ENCODE data around the gene MOB4. TPM values are rescaled to one million over a fixed set of nuclear protein-coding genes. Genes with fewer than 3 reads are reported as not detected.
A peak's percentile ranks its signal among the peaks of the same experiment; 100 is the strongest.

Gene MOB4
- total RNA-seq, 4 donors from 2014 or later = 32.0 to 53.9 (median 36.8) TPM

- Histone ChIP-seq H3K27me3 (no peaks in the 10 kb centered on the region), H3K9me3 (no peaks in the 10 kb centered on the region), H3K27ac (no peak overlapping the region), H3K4me3 (no peak overlapping the region), H3K4me1 (peaks cover 0 to 38% (median 0%) of the 10 kb centered on the region in 3 donors), H3K36me3 (no peaks in the 10 kb centered on the region)
- 80 to 88% methylated on average over 3 to 5 of the region's 5 CpGs for WGBS, 2 donors (ENCODE audit: low coverage in 1 of 2)
- no peak for ATAC-seq
- no peak for TF ChIP-seq EP300 (IDR thresholded peaks at IDR 0.05)
- no peak for TF ChIP-seq POLR2A (IDR thresholded peaks at IDR 0.05)
- no peak for TF ChIP-seq CTCF (IDR thresholded peaks at IDR 0.05)
- no peak for TF ChIP-seq POLR2AphosphoS5 (IDR thresholded peaks at IDR 0.05)
Observed at GRCh38 chr2:197513915-197514314, 2.0 kb upstream of the MOB4 start.

- peak overlapping the region; percentile 82 to 97 (median 92) for H3K27ac ChIP-seq
- TF ChIP-seq CTCF (IDR thresholded peaks at IDR 0.05) (no peak), POLR2A (IDR thresholded peaks at IDR 0.05) (no peak), POLR2AphosphoS5 (IDR thresholded peaks at IDR 0.05) (no peak), EP300 (IDR thresholded peaks at IDR 0.05) (no peak)
- H3K36me3 ChIP-seq = no peaks in the 10 kb centered on the region
- no peak for ATAC-seq
- H3K27me3 ChIP-seq = no peaks in the 10 kb centered on the region
- WGBS, 2 donors (ENCODE audit: low coverage in 1 of 2) = 54 to 63% methylated on average over 3 of the region's 3 CpGs
- no peaks in the 10 kb centered on the region for H3K9me3 ChIP-seq
- H3K4me1 ChIP-seq = peaks cover 0 to 45% (median 0%) of the 10 kb centered on the region in 3 donors
- peak overlapping the region; percentile 58 to 82 for H3K4me3 ChIP-seq
Observed at GRCh38 chr2:197514754-197515153, 1.1 kb upstream of the MOB4 start.

GRCh38 chr2:197515315-197515738 lies 539 bp upstream of the MOB4 start:
- ATAC-seq = no peak
- Histone ChIP-seq H3K9me3 (no peaks in the 10 kb centered on the region), H3K4me3 (peak overlapping the region; percentile 58 to 82), H3K27ac (peak overlapping the region; percentile 82 to 97 (median 92)), H3K4me1 (peaks cover 0 to 50% (median 0%) of the 10 kb centered on the region in 3 donors), H3K27me3 (no peaks in the 10 kb centered on the region), H3K36me3 (no peaks in the 10 kb centered on the region)
- WGBS, 2 donors (ENCODE audit: low coverage in 1 of 2) = 0 to 1% methylated on average over 11 to 16 of the region's 16 CpGs
- TF ChIP-seq CTCF (IDR thresholded peaks at IDR 0.05) (no peak), POLR2AphosphoS5 (IDR thresholded peaks at IDR 0.05) (no peak), POLR2A (IDR thresholded peaks at IDR 0.05) (no peak), EP300 (IDR thresholded peaks at IDR 0.05) (no peak)

- no peak for TF ChIP-seq POLR2A (IDR thresholded peaks at IDR 0.05)
- no peak for TF ChIP-seq EP300 (IDR thresholded peaks at IDR 0.05)
- TF ChIP-seq POLR2AphosphoS5 (IDR thresholded peaks at IDR 0.05) = no peak
- TF ChIP-seq CTCF (IDR thresholded peaks at IDR 0.05) = no peak
- ATAC-seq = no peak
- no peaks in the 10 kb centered on the region for H3K36me3 ChIP-seq
- H3K4me3 ChIP-seq = peak overlapping the region; percentile 58 to 82
- H3K27ac ChIP-seq = peak overlapping the region; percentile 69 to 97 (median 92)
- WGBS, 2 donors (ENCODE audit: low coverage in 1 of 2) = 0 to 5% methylated on average over 4 to 5 of the region's 17 CpGs
- no peaks in the 10 kb centered on the region for H3K9me3 ChIP-seq
- H3K4me1 ChIP-seq = peaks cover 0 to 52% (median 0%) of the 10 kb centered on the region in 3 donors
- H3K27me3 ChIP-seq = no peaks in the 10 kb centered on the region
Observed at GRCh38 chr2:197516393-197516761, 511 bp downstream of the MOB4 start.

GRCh38 chr2:197517150-197517549 lies 1.3 kb downstream of the MOB4 start:
- H3K9me3 ChIP-seq = no peaks in the 10 kb centered on the region
- TF ChIP-seq CTCF (IDR thresholded peaks at IDR 0.05) (no peak), POLR2A (IDR thresholded peaks at IDR 0.05) (no peak), POLR2AphosphoS5 (IDR thresholded peaks at IDR 0.05) (no peak), EP300 (IDR thresholded peaks at IDR 0.05) (no peak)
- 26 to 31% methylated on average over 2 of the region's 2 CpGs for WGBS, 2 donors (ENCODE audit: low coverage in 1 of 2)
- peak overlapping the region; percentile 58 to 82 for H3K4me3 ChIP-seq
- H3K27ac ChIP-seq = peak overlapping the region in 1 of 4 donors; percentile 97
- no peak for ATAC-seq
- H3K36me3 ChIP-seq = no peaks in the 10 kb centered on the region
- no peaks in the 10 kb centered on the region for H3K27me3 ChIP-seq
- H3K4me1 ChIP-seq = peaks cover 0 to 52% (median 0%) of the 10 kb centered on the region in 3 donors
